NAMALWA (cell line): ENCODE results near the gene ATAD1.
"Not testable (repeated sequence)": the region's sequence is repeated elsewhere in the genome, so short reads cannot be mapped to it uniquely, and the experiment has no call there.

Source experiments
- DNase-seq: peaks from one replicate; pipeline ENCODE4 v3.0.0-alpha.2; 2015; ENCODE audit warnings: low spot score

The ATAD1 gene

DNA sequence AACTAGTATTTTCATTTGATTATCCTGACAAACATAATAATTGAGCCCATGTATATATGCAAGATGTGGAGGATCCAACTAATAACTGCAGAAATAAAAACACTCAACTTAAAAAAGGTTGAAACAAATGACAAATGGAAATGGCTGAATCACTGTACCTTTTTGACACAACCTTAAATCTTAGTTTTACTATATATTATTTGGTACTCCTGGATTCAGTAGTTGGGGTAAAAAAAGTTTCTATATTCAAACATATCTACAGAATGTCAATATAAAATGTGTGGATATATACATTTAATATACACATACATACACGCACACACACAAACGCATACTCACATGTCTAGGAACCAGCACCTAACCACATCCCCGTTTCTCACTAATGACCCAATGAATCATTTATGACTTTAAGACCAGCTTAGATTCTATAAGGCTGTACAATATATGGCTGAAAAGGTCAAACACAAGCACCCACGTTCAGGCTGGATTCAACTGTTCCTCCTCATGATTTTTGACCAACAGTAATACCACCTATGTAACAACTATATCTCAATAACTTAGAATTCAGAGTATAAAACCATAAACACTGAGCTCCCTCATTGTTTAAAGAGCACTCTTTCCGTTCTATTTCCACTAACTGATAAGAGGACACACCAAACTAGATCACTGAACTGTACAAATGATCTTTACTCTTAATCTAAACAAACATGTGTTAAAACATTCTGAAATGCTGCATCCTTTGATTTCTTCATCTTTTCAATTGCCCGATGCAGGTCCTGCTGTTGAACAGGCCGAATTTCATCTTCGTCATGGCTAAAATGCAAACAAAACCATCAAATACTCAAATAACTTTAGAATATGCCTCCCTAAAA, 63.8 kb downstream of the ATAD1 start:
- DNase-seq: no peak

DNA sequence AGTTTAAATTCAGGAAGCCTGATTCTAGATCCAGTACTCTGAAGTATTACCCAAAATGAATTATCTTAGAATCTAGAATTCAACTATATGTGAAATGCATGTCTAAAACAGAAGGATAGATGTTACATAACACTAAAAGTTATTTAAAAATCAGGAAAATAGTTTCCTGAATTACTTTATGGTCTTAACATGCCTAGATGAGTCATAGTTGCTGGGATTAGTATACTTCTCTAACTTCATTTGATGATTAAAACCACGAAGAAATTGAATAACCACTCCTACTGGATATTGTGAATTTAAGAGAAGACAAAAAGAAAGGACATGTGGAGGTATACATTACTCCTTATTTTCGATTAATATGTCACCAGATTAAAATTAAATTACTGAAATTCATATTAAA, 65.5 kb downstream of the ATAD1 start:
- no peak for DNase-seq

DNA sequence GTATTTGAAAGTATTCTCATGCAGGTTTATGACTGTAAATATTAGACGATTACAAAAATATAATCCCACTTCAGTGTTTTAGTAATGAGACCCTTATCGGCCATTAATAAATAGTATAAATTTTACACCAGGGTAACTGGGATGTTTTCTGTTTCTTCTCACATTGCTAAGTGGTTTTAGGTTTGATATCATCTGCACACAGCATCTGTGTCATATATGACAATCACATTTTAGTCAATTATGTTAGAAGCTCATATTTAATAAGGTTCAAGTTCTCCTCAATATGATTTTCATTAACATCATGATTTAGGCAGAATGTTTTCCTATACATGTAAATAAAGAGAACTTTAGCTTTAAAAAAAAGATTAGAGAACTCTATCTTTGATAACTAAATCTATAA, 66.8 kb downstream of the ATAD1 start:
- no peak for DNase-seq

DNA sequence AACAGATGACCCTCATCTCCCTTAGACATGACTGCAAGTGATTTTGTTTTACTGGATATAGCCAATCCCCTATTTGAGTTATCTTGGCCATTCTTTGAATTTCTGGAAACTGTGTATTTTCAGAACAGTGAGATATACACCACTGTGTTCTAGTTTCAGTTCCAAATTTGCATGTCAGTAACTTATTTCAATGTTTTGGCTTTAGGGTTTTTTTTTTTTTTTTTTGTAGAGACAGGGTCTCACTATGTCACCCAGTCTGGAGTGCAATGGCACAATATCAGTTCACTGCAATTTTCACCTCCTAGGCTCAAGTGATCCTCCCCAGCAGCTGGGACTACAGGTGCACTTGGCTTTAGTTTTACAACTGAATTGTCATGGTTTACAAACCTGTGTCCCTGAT, 67.2 kb downstream of the ATAD1 start:
- no peak for DNase-seq

DNA sequence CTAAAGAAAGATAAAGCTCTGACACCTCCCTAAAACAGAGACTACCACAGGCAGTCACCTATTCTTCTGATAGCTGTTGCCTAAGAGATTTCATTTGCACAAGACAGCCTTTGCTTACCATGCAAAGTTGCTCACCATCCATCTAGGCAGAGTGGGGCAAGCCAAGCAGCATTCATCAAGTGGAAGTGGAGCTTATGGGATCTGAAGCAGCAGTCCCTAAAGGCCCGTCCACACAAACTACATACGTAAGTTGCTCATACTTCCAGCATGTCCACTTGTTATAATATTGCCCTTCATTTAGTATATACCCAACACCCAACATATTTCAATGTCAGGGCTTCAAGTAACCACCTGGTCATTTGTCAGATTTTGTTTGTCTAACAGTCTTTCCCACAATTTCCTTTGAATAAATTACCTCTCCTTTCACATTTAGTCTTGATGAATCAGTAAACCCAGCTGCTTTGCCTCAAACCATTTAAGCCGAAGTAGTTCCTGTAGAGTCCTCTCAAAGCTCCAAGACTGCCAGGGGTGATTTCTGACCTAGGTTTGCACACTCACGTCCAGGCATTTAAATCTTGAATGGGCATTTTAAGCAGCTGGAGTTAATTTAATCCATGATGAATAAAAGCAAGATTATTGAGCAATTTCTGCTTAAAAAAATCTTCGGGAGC, 67.9 kb downstream of the ATAD1 start:
- DNase-seq: no peak

DNA sequence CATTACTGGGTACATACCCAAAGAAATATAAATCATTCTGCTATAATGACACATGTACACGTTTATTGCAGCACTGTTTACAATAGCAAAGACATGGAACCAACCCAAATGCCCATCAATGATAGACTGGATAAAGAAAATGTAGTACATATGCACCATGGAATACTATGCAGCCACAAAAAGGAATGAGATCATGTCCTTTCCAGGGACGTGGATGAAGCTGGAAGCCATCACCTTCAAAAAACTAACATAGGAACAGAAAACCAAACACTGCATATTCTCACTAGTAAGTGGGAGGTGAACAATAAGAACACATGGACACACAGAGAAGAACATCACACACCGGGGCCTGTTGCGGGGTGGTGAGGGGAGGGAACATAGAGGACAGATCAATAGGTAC, 69.8 kb downstream of the ATAD1 start:
- not testable (repeated sequence) for DNase-seq

DNA sequence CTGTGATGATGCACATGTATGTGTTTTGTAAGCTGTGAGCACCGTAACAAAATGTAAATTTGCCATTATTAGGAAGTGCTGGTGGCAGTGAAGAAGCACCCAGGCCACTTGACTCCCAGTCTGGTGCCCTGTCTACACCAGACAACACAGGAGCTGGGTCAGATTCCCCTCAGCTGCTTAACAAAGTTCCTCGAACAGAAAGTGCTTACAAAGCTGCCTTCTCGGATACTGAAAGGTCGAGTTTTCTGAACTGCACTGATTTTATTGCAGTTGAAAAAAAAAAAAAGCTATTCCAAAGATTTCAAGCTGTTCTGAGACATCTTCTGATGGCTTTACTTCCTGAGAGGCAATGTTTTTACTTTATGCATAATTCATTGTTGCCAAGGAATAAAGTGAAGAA, 71.1 kb downstream of the ATAD1 start:
- no peak for DNase-seq

DNA sequence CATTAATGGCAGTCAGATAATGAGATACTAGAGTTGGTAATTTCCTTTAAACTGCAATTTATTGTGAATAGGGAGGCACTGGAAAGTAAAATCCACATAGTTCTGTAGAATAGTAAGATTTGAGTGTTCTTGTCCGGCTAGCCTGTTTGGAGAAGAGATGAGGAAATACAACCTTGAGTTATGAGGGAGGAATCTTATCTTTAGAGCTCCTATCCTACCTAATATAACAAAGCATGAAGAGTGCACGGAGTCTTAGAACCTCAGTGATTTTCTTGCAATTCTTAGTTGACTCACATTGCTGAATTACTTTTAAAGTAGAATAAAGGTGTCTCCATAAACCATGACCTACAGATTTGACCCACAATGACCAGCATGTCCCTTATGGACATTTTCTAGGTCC, 73.4 kb downstream of the ATAD1 start:
- no peak for DNase-seq

DNA sequence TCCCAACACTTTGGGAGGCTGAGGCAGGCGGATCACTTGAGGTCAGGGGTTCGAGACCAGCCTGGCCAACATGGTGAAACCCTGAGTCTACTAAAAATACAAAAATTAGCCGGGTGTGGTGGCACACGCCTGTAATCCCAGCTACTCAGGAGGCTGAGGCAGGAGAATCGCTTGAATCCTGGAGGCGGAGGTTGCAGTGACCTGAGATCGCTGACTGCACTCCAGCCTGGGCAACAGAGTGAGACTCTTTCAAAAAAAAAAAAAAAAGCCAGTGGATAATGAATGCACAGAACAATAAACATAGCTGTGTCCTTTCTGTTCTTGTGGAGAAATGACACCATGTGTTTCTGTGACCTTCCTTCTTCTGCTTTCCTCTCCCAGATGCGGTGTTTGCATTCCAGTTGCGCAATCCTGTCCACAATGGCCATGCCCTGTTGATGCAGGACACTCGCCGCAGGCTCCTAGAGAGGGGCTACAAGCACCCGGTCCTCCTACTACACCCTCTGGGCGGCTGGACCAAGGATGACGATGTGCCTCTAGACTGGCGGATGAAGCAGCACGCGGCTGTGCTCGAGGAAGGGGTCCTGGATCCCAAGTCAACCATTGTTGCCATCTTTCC, 74.9 kb downstream of the ATAD1 start:
- not testable (repeated sequence) for DNase-seq

DNA sequence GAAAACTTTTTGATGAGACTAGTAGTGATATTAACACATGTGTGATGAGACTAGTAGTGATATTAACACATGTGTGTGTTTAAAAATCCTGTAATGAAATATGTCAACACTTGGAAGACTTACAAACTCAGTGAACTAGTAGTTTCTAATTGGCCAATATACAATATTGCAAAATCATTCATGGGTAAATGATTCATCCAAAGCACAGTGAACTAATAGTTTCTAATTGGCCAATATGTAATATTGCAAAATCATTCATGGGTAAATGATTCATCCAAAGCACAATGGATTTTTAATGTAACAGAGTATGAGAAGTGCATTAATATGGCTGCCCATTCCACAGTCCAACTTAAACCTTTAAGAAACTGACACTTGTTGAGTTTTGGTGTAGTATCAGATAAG, 77.8 kb downstream of the ATAD1 start:
- no peak for DNase-seq

DNA sequence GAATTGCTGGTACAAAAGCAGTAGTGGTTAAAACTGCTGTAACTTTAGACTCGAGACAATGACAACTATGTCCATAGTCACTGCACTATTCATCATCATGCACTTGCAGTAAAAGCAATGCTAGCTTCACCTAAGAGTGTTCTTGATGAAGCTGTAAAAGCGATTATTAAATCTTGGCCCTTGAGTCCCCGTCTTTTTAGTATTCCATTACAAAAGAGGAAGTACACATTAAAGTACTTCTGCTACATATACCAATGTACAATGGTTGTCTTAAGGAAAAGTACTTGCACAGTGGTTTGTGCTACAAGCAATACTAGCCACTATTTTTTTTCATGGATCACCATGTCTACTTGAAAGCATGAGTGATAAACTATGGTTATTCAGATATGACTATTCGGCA, 78.3 kb downstream of the ATAD1 start:
- no peak for DNase-seq

DNA sequence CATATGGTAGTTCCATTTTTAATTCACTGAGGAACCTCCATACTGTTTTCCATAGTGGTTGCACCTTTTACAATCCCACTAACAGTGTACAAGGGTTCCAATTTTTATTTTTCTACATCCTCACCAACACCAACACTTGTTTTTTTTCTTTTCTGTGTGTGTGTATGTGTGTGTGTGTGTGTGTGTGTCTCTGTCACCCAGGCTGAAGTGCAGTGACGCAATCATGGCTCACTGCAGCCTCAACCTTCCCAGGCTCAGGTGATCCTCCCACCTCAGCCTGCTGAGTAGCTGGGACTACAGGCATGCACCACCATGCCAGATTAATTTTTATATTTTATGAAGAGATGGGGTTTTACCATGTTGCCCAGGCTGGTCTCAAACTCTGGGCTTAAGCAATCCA, 79.8 kb downstream of the ATAD1 start:
- not testable (repeated sequence) for DNase-seq

DNA sequence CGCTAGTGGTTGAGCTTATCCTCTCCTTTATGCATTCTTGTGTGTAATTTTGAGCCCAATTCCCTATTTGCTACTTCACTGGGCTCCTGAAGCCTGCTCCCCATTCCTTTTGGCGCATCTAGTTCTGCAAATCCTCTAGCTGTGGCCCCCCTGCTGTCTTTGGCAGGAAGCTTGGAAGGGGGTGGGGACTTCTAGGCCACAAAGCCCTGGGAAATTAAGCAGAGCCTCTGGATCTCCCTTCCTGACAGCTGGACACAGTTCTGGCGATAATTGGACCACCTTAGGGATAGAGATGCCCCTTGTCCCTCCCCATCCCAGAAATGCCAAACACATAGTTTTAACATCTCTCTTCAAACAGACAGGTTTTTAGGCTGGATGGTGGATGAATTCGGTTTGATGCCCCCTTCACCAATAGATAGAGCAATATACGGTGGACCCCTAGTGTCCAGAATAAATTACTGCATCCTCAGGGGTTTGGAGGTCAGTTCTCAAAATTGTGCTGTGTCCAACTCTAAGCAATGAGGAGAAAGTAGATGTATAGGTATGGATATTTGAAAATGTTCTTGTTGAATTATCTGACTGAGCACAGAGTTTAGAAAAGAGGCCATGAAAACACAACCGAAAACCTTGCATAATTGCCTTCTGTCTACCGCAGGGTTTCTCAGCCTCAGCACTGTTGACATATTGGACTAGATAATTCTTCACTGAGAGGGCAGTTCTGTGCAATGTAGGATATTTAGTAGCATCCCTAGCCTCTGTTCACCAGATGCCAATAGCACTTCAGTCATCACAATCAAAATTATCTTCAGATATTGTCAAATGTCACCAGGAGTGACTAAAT, 82.8 kb downstream of the ATAD1 start:
- DNase-seq: peak; percentile 70

DNA sequence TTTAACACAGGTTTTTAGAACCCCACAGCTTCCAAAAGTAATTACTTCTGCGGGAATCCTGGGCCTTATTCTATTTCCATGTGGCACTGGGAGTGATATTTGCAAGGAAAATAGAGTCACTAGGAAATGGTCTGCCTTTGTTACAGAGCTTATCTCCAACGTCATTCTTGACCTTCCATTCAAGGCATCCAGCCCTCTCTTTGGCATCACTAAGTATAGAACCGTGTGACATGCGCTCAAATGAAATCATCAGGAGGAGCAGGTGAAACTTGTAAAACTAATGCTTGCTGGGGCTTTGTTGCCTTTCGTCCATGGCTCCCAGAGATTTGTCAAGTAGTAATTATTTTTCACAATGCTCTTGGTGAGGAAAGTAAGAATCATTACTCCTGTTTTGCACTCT, 84.9 kb downstream of the ATAD1 start:
- no peak for DNase-seq

DNA sequence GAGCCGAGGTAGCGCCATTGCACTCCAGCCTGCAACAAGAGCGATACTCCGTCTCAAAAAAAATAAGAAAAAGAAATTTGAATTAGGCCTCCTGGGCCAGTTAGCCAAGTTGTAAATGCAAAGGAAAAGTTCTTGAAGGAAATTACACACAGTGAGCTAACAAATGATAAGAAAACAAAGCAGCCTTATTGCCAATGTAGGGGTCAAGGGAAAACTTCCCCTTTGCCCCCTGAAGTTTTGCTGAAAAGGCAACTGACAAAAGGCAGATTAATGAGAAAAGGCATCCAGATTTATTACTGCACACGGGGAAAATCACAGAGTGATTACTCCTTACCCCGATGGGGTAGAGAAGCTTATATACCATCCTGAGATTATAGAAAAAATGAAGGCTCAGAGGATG, 88.1 kb downstream of the ATAD1 start:
- no peak for DNase-seq

DNA sequence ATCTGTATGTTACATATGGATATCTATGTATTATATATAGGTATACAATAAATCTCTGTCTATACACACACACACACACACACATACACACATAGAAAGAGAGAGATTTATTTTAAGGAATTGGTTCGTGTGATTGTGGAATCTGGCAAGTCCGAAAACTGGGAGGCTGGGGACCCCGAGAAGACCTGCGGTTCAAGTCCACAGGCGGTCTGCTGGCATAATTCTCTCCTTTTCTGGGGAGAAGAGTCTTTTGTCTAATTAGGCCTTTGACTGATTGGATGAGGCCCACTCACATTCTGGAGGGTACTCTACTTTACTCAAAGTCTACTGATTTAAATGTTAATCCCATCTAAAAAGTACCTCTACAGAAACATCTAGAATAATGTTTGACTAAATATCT, 93.2 kb downstream of the ATAD1 start:
- no peak for DNase-seq

DNA sequence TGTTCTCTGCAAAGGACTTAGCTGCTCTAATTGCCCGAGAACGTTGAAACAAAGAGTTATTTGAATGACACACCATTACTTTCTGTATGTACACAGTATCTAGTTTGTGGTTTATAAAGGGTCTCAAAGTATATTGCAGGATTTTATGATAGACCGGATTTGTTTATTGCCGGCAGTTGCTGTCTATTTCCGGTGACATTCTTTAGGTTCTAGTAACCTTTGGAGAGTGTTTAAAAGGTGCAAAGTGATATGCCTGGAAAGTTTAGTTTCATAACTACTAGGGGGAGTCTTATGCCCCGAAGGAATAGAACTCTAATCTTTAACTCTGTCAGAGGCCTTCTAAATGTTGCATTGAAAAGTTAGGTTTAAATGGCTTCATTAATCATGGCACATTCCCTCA, 94.5 kb downstream of the ATAD1 start:
- no peak for DNase-seq

DNA sequence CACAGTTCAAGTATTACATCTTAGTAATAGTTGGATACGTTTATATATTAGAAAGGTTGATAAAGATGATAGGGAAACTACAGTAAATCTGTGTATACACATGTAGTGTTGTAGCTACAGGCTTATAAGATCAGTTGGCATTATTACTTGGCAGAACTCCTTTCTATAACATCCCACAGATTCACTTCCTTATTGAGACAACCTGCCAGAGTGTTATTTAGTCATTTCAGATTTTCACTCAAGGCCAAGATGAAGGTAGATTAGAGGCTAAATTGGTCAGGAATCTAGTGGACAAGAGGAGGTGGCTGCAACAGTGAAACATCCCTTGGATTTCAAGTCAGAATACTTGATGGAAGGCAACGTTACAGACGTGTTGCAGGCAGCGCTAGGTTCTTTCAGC, 95.3 kb downstream of the ATAD1 start:
- DNase-seq: no peak

DNA sequence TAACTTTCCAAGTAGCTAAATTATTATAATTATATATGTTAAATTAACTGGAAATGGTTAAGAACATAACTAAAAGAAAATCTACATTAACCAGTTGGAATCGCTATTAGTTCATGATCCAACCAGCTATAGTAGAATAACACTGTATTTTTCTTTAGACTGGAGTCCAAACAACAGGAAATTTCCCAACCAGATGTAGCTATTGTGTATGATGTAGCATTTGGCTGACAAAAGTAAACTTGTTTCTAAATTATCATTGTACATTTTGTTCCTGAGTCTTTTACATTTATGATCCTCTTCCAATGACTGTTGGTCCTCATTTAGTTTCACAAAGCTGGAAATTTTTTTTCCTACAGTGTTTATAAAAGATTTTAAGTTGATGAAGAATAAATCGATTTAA, 96.2 kb downstream of the ATAD1 start:
- DNase-seq: no peak

DNA sequence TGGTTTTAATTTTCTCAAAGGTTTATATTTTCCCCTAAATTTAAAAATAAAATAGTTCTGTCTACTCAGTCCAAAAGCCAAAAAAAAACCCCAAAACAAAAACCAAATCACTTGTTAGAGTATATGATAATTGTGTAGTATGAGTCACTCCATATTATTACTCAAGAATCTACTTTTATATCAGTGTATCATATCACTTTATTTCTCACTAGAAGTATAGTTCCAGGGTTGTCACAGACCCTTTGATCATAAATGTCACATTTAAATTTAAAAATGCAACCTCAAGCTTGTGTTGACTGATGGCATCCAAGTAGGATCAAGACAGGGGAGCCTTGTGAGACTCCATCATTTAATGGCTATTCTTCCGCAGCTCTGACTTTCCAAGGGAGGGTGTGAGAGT, 97.4 kb downstream of the ATAD1 start:
- no peak for DNase-seq

DNA sequence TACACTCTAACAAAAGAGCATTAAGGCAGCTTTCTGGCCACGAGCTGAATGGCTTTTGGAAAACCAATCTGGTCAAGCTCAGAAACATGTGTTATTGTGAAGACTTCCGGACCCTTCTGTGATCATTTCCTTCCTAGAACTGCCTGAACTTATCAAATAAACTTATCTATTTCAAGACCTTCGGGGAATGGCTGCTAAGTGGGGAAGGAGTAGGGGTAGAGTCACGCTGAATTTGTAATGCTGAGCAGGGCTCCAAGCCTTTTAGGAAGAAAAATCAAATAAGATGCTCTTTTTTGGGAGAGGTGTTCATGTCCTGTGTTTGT, 101.7 kb downstream of the ATAD1 start:
- DNase-seq: no peak

DNA sequence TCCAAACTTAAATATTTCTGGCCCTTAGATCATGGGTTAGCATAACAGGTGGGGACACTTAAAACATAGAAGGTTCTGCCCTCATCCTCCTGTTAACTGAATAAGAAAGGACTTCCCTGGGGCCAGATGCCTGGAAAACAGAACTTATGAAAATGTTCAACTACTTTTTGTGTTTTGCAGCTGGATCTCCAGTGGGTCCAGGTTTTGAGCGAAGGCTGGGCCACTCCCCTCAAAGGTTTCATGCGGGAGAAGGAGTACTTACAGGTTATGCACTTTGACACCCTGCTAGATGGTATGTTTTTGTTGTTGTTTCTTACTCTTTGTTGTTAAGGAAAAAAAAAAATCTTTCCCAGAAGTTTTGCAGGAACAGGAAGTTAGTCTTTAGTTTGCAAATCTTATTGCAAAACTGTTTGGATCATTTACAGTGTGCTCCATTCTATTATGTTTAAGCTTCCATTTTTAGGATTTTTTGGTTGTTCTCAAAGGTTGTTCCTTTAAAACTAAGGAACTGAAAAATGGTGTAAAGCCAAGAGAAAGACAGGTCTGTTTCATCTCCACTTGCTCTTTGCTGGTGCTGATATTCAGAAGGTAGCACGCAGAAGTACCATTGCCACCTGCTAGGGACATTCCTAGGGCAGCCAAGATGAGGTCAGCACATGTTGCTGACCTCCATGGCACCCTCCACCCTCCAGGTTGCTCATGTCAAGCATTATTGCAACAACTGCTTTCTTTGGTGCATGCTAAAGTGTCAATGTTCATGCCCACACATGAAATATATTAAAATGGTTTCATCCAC, 102.3 kb downstream of the ATAD1 start:
- no peak for DNase-seq
